Nephron (organoid): Measurements from ENCODE around the gene THG1L.

Experiments used
- H3K27ac Mint-ChIP-seq, 3 experiments: 2 replicates each; pipeline ENCODE4 v1.8.0; 2020; ENCODE audit warnings: mixed read lengths in 3 of 3, mild to moderate bottlenecking in 2 of 3, moderate library complexity in 1 of 3
- H3K27me3 Mint-ChIP-seq: 2 replicates; pipeline ENCODE4 v1.8.0; 2021; ENCODE audit warnings: low read depth, mild to moderate bottlenecking, moderate library complexity, mixed read lengths
- H3K36me3 Mint-ChIP-seq: 2 replicates; pipeline ENCODE4 v1.8.0; 2020; ENCODE audit warnings: low read depth, mixed read lengths
- H3K4me1 Mint-ChIP-seq: 2 replicates; pipeline ENCODE4 v1.8.0; 2020; ENCODE audit warnings: mixed read lengths
- H3K4me3 Mint-ChIP-seq, 3 experiments: 2 replicates each; pipeline ENCODE4 v1.8.0; 2020; ENCODE audit warnings: mild to moderate bottlenecking in 3 of 3, mixed read lengths in 3 of 3, moderate library complexity in 2 of 3
- H3K9me3 Mint-ChIP-seq: 2 replicates; pipeline ENCODE4 v1.8.0; 2020; ENCODE audit warnings: mixed read lengths
- CTCF ChIP-seq, 3 experiments: fragments of 200-600 bp; sonication (generic); IDR thresholded peaks; one replicate each; pipeline ENCODE4 v1.5.0; 2021; ENCODE audit warnings: antibody characterized with exemption in 3 of 3; ENCODE audit not compliant: unreplicated experiment in 3 of 3

THG1L gene

GRCh38 chr5:157710431-157710830 is 20.8 kb upstream of the THG1L start:
- no peak overlapping the region for H3K4me3 Mint-ChIP-seq
- TF ChIP-seq CTCF (IDR thresholded peaks at IDR 0.05; ENCODE audit: unreplicated experiment in 3 of 3) = no peak
- no peaks in the 10 kb centered on the region for H3K9me3 Mint-ChIP-seq
- H3K27ac Mint-ChIP-seq = no peak overlapping the region
- no peaks in the 10 kb centered on the region for H3K27me3 Mint-ChIP-seq
- H3K36me3 Mint-ChIP-seq = no peaks in the 10 kb centered on the region
- peaks cover 26% of the 10 kb centered on the region for H3K4me1 Mint-ChIP-seq

GRCh38 chr5:157710882-157711281 is 20.3 kb upstream of the THG1L start:
- Mint-ChIP-seq H3K36me3 (no peaks in the 10 kb centered on the region), H3K9me3 (no peaks in the 10 kb centered on the region), H3K27me3 (no peaks in the 10 kb centered on the region), H3K4me3 (no peak overlapping the region), H3K4me1 (peaks cover 26% of the 10 kb centered on the region), H3K27ac (no peak overlapping the region)
- TF ChIP-seq CTCF (IDR thresholded peaks at IDR 0.05; ENCODE audit: unreplicated experiment in 3 of 3) = no peak

- Mint-ChIP-seq H3K27ac (no peak overlapping the region), H3K9me3 (no peaks in the 10 kb centered on the region), H3K36me3 (no peaks in the 10 kb centered on the region), H3K4me3 (no peak overlapping the region), H3K4me1 (peaks cover 32% of the 10 kb centered on the region), H3K27me3 (no peaks in the 10 kb centered on the region)
- TF ChIP-seq CTCF (IDR thresholded peaks at IDR 0.05; ENCODE audit: unreplicated experiment in 3 of 3) = no peak
Observed at GRCh38 chr5:157713830-157714595, 17.2 kb upstream of the THG1L start.

GRCh38 chr5:157714596-157714864 is 16.7 kb upstream of the THG1L start:
- TF ChIP-seq CTCF (IDR thresholded peaks at IDR 0.05; ENCODE audit: unreplicated experiment in 3 of 3) = no peak
- no peaks in the 10 kb centered on the region for H3K9me3 Mint-ChIP-seq
- H3K27ac Mint-ChIP-seq = no peak overlapping the region
- no peak overlapping the region for H3K4me3 Mint-ChIP-seq
- no peaks in the 10 kb centered on the region for H3K27me3 Mint-ChIP-seq
- H3K36me3 Mint-ChIP-seq = no peaks in the 10 kb centered on the region
- peaks cover 27% of the 10 kb centered on the region for H3K4me1 Mint-ChIP-seq

GRCh38 chr5:157718519-157718918 is 12.7 kb upstream of the THG1L start:
- Mint-ChIP-seq H3K27me3 (peaks cover 4% of the 10 kb centered on the region), H3K4me3 (no peak overlapping the region), H3K4me1 (peaks cover 10% of the 10 kb centered on the region), H3K36me3 (no peaks in the 10 kb centered on the region), H3K9me3 (peaks cover 11% of the 10 kb centered on the region), H3K27ac (peak overlapping the region in 2 of 3 experiments; percentile 24 to 31)
- peak; percentile 55 to 68 (median 65) for TF ChIP-seq CTCF (IDR thresholded peaks at IDR 0.05; ENCODE audit: unreplicated experiment in 3 of 3)

GRCh38 chr5:157719245-157719644 is 12.0 kb upstream of the THG1L start:
- Mint-ChIP-seq H3K4me1 (peaks cover 10% of the 10 kb centered on the region), H3K36me3 (no peaks in the 10 kb centered on the region)
- TF ChIP-seq CTCF (IDR thresholded peaks at IDR 0.05; ENCODE audit: unreplicated experiment in 3 of 3) = no peak

More at GRCh38 chr5:157719245-157719644, 12.0 kb upstream of the THG1L start:
- Mint-ChIP-seq H3K27me3 (peaks cover 4% of the 10 kb centered on the region), H3K27ac (no peak overlapping the region), H3K4me3 (no peak overlapping the region), H3K9me3 (peaks cover 16% of the 10 kb centered on the region)
